Effector memory CD8-positive, alpha-beta T cell (primary cell): ENCODE data around the gene CCDC154.
"Not testable (repeated sequence)": the region's sequence is repeated elsewhere in the genome, so short reads cannot be mapped to it uniquely, and the experiment has no call there.

Source experiments
- ATAC-seq: fragments of 150-1000 bp; cut with Tn5 transposase; replicated peaks from 2 replicates; pipeline ENCODE4 v1.10.0; 2021; ENCODE audit warnings: mild to moderate bottlenecking, moderate library complexity
- DNase-seq, 3 experiments: peaks; one replicate each; pipeline ENCODE4 v3.0.0; 2021
- H3K27ac Mint-ChIP-seq, 2 donors: one replicate each; pipeline ENCODE4 v1.8.0; 2022; ENCODE audit warnings: mild to moderate bottlenecking in 2 of 2, mixed read lengths in 2 of 2, moderate library complexity in 2 of 2
- H3K27me3 Mint-ChIP-seq, 2 donors: one replicate each; pipeline ENCODE4 v1.8.0; 2022; ENCODE audit warnings: mixed read lengths in 2 of 2
- H3K36me3 Mint-ChIP-seq: one replicate; pipeline ENCODE4 v1.8.0; 2022; ENCODE audit warnings: mild to moderate bottlenecking, moderate library complexity, mixed read lengths; ENCODE audit not compliant: insufficient read depth
- H3K4me1 Mint-ChIP-seq, 2 donors: one replicate each; pipeline ENCODE4 v1.8.0; 2022; ENCODE audit warnings: low read depth in 2 of 2, mixed read lengths in 2 of 2
- H3K4me3 Mint-ChIP-seq, 2 donors: one replicate each; pipeline ENCODE4 v1.8.0; 2022; ENCODE audit warnings: mild to moderate bottlenecking in 2 of 2, mixed read lengths in 2 of 2, moderate library complexity in 2 of 2
- H3K9me3 Mint-ChIP-seq, 2 donors: one replicate each; pipeline ENCODE4 v1.8.0; 2022; ENCODE audit warnings: mixed read lengths in 2 of 2

The CCDC154 gene

GRCh38 chr16:1444730-1445517, 568 bp upstream of the CCDC154 start:
- peaks cover 6% of the 10 kb centered on the region for H3K36me3 Mint-ChIP-seq
- ATAC-seq (no peak), DNase-seq (no peak)
- peaks cover 2 to 3% of the 10 kb centered on the region in 2 donors for H3K4me1 Mint-ChIP-seq
- no peaks in the 10 kb centered on the region for H3K27me3 Mint-ChIP-seq
- H3K4me3 Mint-ChIP-seq = no peak overlapping the region
- no peaks in the 10 kb centered on the region for H3K9me3 Mint-ChIP-seq
- H3K27ac Mint-ChIP-seq = no peak overlapping the region

- H3K36me3 Mint-ChIP-seq = peaks cover 2% of the 10 kb centered on the region
- ATAC-seq = no peak
- no peak overlapping the region for H3K27ac Mint-ChIP-seq
Observed at GRCh38 chr16:1443403-1443973, 868 bp downstream of the CCDC154 start.

GRCh38 chr16:1442697-1443096, 1.7 kb downstream of the CCDC154 start:
- no peak overlapping the region for H3K27ac Mint-ChIP-seq
- H3K4me3 Mint-ChIP-seq = no peak overlapping the region
- DNase-seq (no peak), ATAC-seq (no peak)
- no peaks in the 10 kb centered on the region for H3K27me3 Mint-ChIP-seq
- H3K36me3 Mint-ChIP-seq = peaks cover 2% of the 10 kb centered on the region
- H3K9me3 Mint-ChIP-seq = no peaks in the 10 kb centered on the region
- peaks cover 2 to 3% of the 10 kb centered on the region in 2 donors for H3K4me1 Mint-ChIP-seq

More at GRCh38 chr16:1443403-1443973, 868 bp downstream of the CCDC154 start:
- Mint-ChIP-seq H3K4me3 (no peak overlapping the region), H3K4me1 (peaks cover 2 to 3% of the 10 kb centered on the region in 2 donors), H3K9me3 (no peaks in the 10 kb centered on the region), H3K27me3 (no peaks in the 10 kb centered on the region)
- DNase-seq = no peak

- H3K9me3 Mint-ChIP-seq = no peaks in the 10 kb centered on the region
- H3K27ac Mint-ChIP-seq = no peak overlapping the region
- peaks cover 2 to 3% of the 10 kb centered on the region in 2 donors for H3K4me1 Mint-ChIP-seq
- H3K36me3 Mint-ChIP-seq = peaks cover 2% of the 10 kb centered on the region
- H3K27me3 Mint-ChIP-seq = no peaks in the 10 kb centered on the region
- ATAC-seq = no peak
- no peak for DNase-seq
- H3K4me3 Mint-ChIP-seq = no peak overlapping the region
Observed at GRCh38 chr16:1441391-1441829, 2.9 kb downstream of the CCDC154 start.

- peak overlapping the region in 1 of 2 donors; percentile 78 for H3K27ac Mint-ChIP-seq
- not testable (repeated sequence) for H3K4me3 Mint-ChIP-seq, ATAC-seq, H3K9me3 Mint-ChIP-seq, H3K4me1 Mint-ChIP-seq, H3K36me3 Mint-ChIP-seq, DNase-seq, H3K27me3 Mint-ChIP-seq
Observed at GRCh38 chr16:1439699-1440074, 4.7 kb downstream of the CCDC154 start.

GRCh38 chr16:1439058-1439698, 5.2 kb downstream of the CCDC154 start:
- Mint-ChIP-seq H3K27me3 (no peaks in the 10 kb centered on the region), H3K9me3 (no peaks in the 10 kb centered on the region), H3K4me3 (no peak overlapping the region), H3K27ac (no peak overlapping the region), H3K4me1 (peaks cover 0 to 3% of the 10 kb centered on the region in 2 donors), H3K36me3 (peaks cover 2% of the 10 kb centered on the region)
- DNase-seq (no peak), ATAC-seq (no peak)

- Mint-ChIP-seq H3K4me3 (no peak overlapping the region), H3K4me1 (peaks cover 0 to 3% of the 10 kb centered on the region in 2 donors), H3K27ac (no peak overlapping the region), H3K27me3 (no peaks in the 10 kb centered on the region), H3K36me3 (peaks cover 2% of the 10 kb centered on the region), H3K9me3 (no peaks in the 10 kb centered on the region)
- DNase-seq = no peak
- ATAC-seq = no peak
Observed at GRCh38 chr16:1438229-1439057, 5.9 kb downstream of the CCDC154 start.

- Mint-ChIP-seq H3K4me1 (peaks cover 0 to 3% of the 10 kb centered on the region in 2 donors), H3K9me3 (no peaks in the 10 kb centered on the region), H3K4me3 (no peak overlapping the region), H3K27ac (no peak overlapping the region), H3K27me3 (no peaks in the 10 kb centered on the region), H3K36me3 (peaks cover 2% of the 10 kb centered on the region)
- no peak for DNase-seq
- no peak for ATAC-seq
Observed at GRCh38 chr16:1437606-1438005, 6.8 kb downstream of the CCDC154 start.

- peaks cover 2% of the 10 kb centered on the region for H3K36me3 Mint-ChIP-seq
- H3K4me1 Mint-ChIP-seq = peaks cover 0 to 3% of the 10 kb centered on the region in 2 donors
- no peak overlapping the region for H3K4me3 Mint-ChIP-seq
- DNase-seq (no peak), ATAC-seq (no peak)
- H3K27ac Mint-ChIP-seq = no peak overlapping the region
- no peaks in the 10 kb centered on the region for H3K27me3 Mint-ChIP-seq
- no peaks in the 10 kb centered on the region for H3K9me3 Mint-ChIP-seq
Observed at GRCh38 chr16:1436731-1437355, 7.5 kb downstream of the CCDC154 start.

- no peaks in the 10 kb centered on the region for H3K9me3 Mint-ChIP-seq
- peaks cover 0 to 3% of the 10 kb centered on the region in 2 donors for H3K4me1 Mint-ChIP-seq
- no peaks in the 10 kb centered on the region for H3K27me3 Mint-ChIP-seq
- no peak overlapping the region for H3K4me3 Mint-ChIP-seq
- ATAC-seq (no peak), DNase-seq (no peak)
- no peak overlapping the region for H3K27ac Mint-ChIP-seq
- peaks cover 2% of the 10 kb centered on the region for H3K36me3 Mint-ChIP-seq
Observed at GRCh38 chr16:1435921-1436697, 8.2 kb downstream of the CCDC154 start.

GRCh38 chr16:1434644-1435592, 9.4 kb downstream of the CCDC154 start:
- ATAC-seq = no peak
- H3K27ac Mint-ChIP-seq = no peak overlapping the region
- H3K36me3 Mint-ChIP-seq = no peaks in the 10 kb centered on the region
- peaks cover 0 to 4% of the 10 kb centered on the region in 2 donors for H3K27me3 Mint-ChIP-seq
- no peak overlapping the region for H3K4me3 Mint-ChIP-seq
- no peaks in the 10 kb centered on the region for H3K9me3 Mint-ChIP-seq
- no peaks in the 10 kb centered on the region for H3K4me1 Mint-ChIP-seq
- no peak for DNase-seq
